ENCODE measurements around the gene PALLD.

DNA sequence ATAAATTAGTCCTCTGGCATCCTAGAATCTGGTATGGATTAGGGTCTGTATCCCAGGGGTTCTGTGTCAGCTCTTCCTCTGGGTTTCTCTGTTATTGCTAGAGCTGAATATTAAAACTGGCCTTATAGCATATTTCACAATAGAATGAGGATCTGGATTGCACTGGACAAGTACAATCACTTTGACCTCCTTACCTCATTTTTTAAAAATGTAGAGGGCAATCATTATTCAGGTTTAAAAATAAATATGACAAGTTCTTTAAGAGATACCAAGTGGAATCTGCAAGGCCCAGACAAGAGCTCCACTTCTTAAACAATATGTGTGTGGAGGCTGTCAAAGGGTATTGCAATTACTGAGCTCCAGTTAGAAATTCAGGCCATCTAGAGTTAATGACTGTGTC is 1.4 kb downstream of the PALLD start:
- TF ChIP-seq, protein P1, sequence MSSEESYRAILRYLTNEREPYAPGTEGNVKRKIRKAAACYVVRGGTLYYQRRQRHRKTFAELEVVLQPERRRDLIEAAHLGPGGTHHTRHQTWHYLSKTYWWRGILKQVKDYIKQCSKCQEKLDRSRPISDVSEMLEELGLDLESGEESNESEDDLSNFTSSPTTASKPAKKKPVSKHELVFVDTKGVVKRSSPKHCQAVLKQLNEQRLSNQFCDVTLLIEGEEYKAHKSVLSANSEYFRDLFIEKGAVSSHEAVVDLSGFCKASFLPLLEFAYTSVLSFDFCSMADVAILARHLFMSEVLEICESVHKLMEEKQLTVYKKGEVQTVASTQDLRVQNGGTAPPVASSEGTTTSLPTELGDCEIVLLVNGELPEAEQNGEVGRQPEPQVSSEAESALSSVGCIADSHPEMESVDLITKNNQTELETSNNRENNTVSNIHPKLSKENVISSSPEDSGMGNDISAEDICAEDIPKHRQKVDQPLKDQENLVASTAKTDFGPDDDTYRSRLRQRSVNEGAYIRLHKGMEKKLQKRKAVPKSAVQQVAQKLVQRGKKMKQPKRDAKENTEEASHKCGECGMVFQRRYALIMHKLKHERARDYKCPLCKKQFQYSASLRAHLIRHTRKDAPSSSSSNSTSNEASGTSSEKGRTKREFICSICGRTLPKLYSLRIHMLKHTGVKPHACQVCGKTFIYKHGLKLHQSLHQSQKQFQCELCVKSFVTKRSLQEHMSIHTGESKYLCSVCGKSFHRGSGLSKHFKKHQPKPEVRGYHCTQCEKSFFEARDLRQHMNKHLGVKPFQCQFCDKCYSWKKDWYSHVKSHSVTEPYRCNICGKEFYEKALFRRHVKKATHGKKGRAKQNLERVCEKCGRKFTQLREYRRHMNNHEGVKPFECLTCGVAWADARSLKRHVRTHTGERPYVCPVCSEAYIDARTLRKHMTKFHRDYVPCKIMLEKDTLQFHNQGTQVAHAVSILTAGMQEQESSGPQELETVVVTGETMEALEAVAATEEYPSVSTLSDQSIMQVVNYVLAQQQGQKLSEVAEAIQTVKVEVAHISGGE (tag by site-specific recombination; conservative IDR thresholded peaks at IDR 0.05; ENCODE audit: low read depth), result no peak
- TF ChIP-seq, protein P2, sequence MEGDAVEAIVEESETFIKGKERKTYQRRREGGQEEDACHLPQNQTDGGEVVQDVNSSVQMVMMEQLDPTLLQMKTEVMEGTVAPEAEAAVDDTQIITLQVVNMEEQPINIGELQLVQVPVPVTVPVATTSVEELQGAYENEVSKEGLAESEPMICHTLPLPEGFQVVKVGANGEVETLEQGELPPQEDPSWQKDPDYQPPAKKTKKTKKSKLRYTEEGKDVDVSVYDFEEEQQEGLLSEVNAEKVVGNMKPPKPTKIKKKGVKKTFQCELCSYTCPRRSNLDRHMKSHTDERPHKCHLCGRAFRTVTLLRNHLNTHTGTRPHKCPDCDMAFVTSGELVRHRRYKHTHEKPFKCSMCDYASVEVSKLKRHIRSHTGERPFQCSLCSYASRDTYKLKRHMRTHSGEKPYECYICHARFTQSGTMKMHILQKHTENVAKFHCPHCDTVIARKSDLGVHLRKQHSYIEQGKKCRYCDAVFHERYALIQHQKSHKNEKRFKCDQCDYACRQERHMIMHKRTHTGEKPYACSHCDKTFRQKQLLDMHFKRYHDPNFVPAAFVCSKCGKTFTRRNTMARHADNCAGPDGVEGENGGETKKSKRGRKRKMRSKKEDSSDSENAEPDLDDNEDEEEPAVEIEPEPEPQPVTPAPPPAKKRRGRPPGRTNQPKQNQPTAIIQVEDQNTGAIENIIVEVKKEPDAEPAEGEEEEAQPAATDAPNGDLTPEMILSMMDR (tag by site-specific recombination; IDR thresholded peaks at IDR 0.05), result no peak
- no peak for TF ChIP-seq ZNF302 (tag by site-specific recombination; IDR thresholded peaks at IDR 0.05; ENCODE audit: low read depth)
- TF ChIP-seq ZNF10 (tag by site-specific recombination; IDR thresholded peaks at IDR 0.05), result no peak
- no peak for TF ChIP-seq ZNF214 (tag by site-specific recombination; IDR thresholded peaks at IDR 0.05; ENCODE audit: borderline replicate concordance)
- no peak for TF ChIP-seq ZNF670 (tag by site-specific recombination; IDR thresholded peaks at IDR 0.05; ENCODE audit: low read depth)

All from HEK293 (cell line).